Activated naive CD8-positive, alpha-beta T cell (primary cell): ENCODE data around the gene TSC2.

Experiments
- H3K27ac Mint-ChIP-seq: one replicate; pipeline ENCODE4 v1.8.0; 2021; ENCODE audit warnings: mixed read lengths
- H3K27me3 Mint-ChIP-seq: one replicate; pipeline ENCODE4 v1.8.0; 2021; ENCODE audit warnings: mixed read lengths
- H3K36me3 Mint-ChIP-seq: one replicate; pipeline ENCODE4 v1.8.0; 2021; ENCODE audit warnings: mixed read lengths
- H3K4me1 Mint-ChIP-seq: one replicate; pipeline ENCODE4 v1.8.0; 2021; ENCODE audit warnings: low read depth, mixed read lengths
- H3K4me3 Mint-ChIP-seq: one replicate; pipeline ENCODE4 v1.8.0; 2021; ENCODE audit warnings: mild to moderate bottlenecking, mixed read lengths
- H3K9me3 Mint-ChIP-seq: one replicate; pipeline ENCODE4 v1.8.0; 2021; ENCODE audit warnings: low read depth, mixed read lengths

Gene TSC2

DNA sequence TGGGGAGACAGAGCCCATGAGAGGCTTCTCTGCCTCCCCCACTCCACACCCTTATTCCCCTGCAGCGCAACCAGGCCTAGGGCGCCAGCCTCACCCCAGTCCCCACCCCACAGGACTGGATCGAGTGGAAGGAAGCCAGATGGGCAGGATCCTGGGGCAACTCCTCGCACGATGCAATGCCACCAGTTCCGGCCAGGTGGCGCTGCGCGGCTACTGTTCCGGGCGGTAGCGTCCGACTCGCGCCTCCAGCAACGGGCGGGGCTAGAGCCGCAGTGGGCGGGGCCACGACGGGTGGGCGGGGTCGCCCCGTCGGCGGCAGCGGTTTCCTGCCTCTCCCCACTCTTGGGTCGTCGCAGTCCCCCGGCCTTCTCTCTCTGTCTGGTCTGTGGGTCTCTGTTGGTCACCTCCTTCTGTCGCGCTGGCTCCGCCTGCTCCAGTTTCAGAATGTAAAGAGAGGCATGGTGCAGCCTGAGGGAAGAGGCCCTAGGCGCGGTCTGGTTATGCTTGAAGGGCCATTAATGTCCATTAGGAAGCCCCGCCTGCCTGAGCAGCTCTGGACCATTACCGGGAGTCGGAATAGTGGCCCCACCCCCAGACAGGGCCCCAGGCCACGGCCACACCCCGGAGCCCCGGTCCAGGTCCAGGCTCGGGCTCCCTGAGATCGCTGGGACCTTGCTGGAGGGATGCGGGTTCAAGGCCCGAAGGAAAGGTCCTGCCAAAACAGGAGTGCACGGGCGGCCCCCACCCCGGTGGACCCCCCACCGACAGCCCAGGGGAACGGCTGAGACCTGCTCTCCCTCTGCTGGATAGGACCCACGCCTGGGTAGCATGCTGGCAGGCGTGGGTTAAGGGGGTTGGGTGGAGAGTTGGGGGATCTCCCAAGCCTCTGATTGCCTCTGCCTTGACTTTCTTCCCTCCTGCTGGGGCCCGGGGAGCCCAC is 24.4 kb upstream of the TSC2 start:
- H3K4me3 Mint-ChIP-seq: peak overlapping the region; percentile 67
- peaks cover 4% of the 10 kb centered on the region for H3K27me3 Mint-ChIP-seq
- peaks cover 24% of the 10 kb centered on the region for H3K4me1 Mint-ChIP-seq
- no peak overlapping the region for H3K27ac Mint-ChIP-seq
- H3K9me3 Mint-ChIP-seq: no peaks in the 10 kb centered on the region
- H3K36me3 Mint-ChIP-seq: no peaks in the 10 kb centered on the region

DNA sequence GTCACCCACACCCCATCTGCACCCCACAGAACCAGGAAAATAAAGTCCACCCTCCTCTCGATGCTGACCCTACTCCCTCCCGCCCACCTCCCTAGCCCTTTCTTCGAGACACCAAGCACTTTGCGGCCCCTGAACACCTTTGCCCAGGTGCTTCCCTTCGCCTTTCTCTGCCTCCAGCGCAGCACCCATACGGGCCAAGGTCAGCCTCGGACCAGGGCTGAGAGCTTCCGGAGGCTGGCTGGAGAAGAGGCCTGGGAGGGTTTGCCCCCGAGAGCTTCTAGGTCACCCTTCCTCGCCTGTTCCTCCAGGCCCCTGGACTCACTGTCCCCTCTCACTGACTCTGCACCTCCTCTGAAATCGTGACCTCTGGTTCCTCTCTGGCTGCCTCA is 23.8 kb upstream of the TSC2 start:
- Mint-ChIP-seq H3K36me3 (no peaks in the 10 kb centered on the region), H3K27ac (no peak overlapping the region), H3K27me3 (peaks cover 4% of the 10 kb centered on the region), H3K9me3 (no peaks in the 10 kb centered on the region), H3K4me1 (peaks cover 22% of the 10 kb centered on the region), H3K4me3 (peak overlapping the region; percentile 13)

DNA sequence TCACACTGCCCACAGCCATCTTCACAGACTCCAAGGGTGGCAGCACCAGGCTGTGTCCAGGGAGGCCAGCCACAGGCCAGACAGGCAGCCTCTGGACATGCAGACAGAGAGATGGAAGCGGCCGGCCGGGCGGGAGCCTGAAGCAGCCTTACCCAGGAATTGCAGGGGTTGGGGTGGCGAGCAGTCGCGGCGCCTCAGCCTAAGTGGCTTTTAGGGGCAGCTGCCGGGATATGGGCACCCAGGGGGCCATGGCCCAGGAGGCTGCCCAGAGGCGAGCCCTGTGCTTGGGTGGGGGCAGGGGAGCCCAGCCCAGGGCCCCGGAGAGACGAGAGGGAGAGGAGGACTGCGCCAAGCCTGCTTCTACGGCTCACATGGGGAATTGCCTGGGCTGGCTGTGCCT is 22.5 kb upstream of the TSC2 start:
- no peak overlapping the region for H3K27ac Mint-ChIP-seq
- H3K36me3 Mint-ChIP-seq: no peaks in the 10 kb centered on the region
- H3K9me3 Mint-ChIP-seq: no peaks in the 10 kb centered on the region
- H3K27me3 Mint-ChIP-seq: peaks cover 4% of the 10 kb centered on the region
- H3K4me1 Mint-ChIP-seq: peaks cover 22% of the 10 kb centered on the region
- no peak overlapping the region for H3K4me3 Mint-ChIP-seq

DNA sequence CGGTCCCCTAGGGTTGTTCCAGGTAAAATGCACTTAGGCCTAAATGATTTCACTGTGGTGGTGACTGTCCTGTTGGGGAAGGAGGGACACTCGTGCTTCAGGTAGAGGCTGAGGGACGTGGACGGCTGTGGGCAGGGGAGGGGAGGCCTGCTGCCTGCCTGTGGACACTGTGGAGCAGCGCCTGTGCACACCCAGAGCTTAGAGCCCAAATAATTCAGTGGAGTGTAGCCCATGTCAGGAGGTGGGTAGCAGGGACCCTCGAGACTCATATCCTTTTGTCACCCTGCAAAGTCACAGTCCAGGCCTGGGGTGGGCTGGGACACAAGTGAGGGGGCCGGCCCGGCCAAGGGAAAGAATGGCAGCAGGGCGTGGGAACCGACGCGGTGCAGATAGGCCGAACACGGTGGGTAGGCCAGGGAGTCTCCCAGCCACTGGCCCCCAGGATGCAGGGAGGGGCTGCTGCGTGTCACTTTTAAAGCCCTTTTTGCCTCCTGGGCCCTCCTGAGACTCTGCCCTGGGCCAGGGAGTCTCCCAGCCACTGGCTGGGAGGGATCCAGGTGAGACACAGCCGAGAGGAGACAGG is 21.8 kb upstream of the TSC2 start:
- Mint-ChIP-seq H3K27ac (no peak overlapping the region), H3K36me3 (no peaks in the 10 kb centered on the region), H3K9me3 (no peaks in the 10 kb centered on the region), H3K4me1 (peaks cover 19% of the 10 kb centered on the region), H3K4me3 (peak overlapping the region; percentile 44), H3K27me3 (peaks cover 4% of the 10 kb centered on the region)

DNA sequence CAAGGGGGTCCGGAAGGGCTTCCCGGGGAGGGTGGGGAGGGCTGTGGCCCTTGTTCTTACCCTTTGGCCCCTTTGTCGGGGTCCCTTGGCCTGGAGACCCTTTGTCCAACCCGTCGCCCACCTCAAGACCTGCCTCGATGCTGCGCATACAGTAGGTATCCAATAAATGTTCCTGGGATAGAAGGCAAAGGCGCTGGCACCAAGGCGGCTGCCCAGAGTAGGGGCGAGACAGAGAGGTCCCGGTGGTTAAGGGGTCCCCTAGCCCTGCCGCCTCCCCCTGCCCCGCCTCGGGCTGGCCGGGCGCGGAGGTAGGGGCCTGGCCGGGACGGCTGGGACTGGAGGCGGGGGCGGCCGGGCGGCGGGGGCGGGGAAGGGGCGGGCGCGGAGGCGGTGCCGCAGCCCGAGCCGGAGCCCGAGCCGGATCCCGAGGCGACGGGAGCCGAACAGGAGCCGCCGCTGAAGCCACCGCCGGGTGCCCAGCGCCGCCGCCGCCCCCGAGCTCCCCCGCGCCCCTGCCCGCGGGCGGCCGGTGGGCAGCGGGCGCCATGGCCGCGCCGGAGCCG is 21.2 kb upstream of the TSC2 start, which contains the start of gene NHERF2:
Gene NHERF2, plus strand, starts transcription at position 442 of the 563 bp plus-strand sequence. Its CDS starts 104 bp downstream, at position 546.
- Mint-ChIP-seq H3K27me3 (peaks cover 3% of the 10 kb centered on the region), H3K36me3 (no peaks in the 10 kb centered on the region), H3K4me1 (peaks cover 19% of the 10 kb centered on the region), H3K4me3 (peak within 1 kb of the TSS; percentile 78), H3K27ac (no peak within 1 kb of the TSS), H3K9me3 (no peaks in the 10 kb centered on the region)

DNA sequence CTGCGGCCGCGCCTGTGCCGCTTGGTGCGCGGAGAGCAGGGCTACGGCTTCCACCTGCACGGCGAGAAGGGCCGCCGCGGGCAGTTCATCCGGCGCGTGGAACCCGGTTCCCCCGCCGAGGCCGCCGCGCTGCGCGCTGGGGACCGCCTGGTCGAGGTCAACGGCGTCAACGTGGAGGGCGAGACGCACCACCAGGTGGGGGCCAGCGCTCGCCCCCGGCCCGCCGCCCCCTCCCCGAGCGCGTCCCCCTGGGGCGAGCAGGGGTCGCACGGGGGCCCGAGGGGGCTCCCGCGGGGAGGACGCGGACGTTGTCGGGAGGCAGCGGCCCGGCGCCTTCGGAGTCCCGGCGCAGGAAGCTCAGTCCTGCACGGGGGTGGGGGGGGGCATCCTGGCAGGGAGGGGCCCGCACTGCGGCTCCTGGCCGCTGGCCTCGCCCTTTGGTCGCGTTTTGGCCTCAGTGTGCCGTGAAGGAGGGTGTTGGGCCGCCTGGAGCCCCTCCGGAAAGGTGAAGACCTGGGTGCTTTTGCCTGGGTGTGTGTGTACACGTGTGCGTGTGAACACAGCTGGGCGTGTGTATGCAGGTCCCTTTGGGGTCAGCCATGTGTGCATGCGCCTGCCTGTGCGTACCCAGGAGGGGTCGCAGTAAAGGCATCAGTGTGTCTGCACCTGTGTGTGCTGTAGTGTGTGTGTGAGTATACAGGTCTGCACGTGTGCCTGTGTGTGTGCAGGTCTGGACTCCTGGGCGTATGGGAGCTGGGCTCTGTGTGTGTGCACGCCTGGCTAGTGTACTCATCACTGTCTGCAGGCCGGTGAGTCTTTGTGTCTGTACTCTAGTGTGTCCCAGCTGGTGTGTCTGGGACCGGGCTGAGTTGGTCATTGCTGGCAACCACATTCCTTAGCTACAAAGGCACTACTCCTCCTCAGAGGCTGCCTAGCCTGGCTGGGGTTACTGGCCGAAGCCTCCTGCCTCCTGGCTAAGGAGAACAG is 20.5 kb upstream of the TSC2 start:
- peaks cover 2% of the 10 kb centered on the region for H3K27me3 Mint-ChIP-seq
- H3K4me1 Mint-ChIP-seq: peaks cover 19% of the 10 kb centered on the region
- no peaks in the 10 kb centered on the region for H3K36me3 Mint-ChIP-seq
- no peaks in the 10 kb centered on the region for H3K9me3 Mint-ChIP-seq
- H3K4me3 Mint-ChIP-seq: peak overlapping the region; percentile 78
- H3K27ac Mint-ChIP-seq: no peak overlapping the region

DNA sequence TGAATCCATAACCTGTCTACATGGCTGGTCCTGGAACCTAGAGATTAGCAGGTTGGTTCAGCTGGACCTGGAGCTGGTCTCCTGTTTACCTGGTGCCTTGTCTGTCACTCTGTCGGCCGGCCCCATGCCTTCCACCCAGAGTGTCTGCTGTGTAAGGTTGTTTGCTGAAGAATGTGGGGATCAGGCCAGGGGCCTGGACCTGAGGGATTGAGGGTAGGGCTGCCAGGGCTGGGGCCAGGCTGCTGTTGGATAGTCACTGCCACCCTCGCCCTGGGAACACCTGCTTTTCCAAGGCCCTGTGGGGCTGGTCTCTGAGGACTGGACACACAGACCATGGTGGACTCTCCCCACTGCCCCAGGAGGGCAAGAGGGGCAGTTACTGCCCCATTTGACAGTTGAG is 19.6 kb upstream of the TSC2 start:
- no peaks in the 10 kb centered on the region for H3K27me3 Mint-ChIP-seq
- no peaks in the 10 kb centered on the region for H3K9me3 Mint-ChIP-seq
- H3K27ac Mint-ChIP-seq: no peak overlapping the region
- peak overlapping the region; percentile 78 for H3K4me3 Mint-ChIP-seq
- H3K36me3 Mint-ChIP-seq: no peaks in the 10 kb centered on the region
- H3K4me1 Mint-ChIP-seq: peaks cover 12% of the 10 kb centered on the region

DNA sequence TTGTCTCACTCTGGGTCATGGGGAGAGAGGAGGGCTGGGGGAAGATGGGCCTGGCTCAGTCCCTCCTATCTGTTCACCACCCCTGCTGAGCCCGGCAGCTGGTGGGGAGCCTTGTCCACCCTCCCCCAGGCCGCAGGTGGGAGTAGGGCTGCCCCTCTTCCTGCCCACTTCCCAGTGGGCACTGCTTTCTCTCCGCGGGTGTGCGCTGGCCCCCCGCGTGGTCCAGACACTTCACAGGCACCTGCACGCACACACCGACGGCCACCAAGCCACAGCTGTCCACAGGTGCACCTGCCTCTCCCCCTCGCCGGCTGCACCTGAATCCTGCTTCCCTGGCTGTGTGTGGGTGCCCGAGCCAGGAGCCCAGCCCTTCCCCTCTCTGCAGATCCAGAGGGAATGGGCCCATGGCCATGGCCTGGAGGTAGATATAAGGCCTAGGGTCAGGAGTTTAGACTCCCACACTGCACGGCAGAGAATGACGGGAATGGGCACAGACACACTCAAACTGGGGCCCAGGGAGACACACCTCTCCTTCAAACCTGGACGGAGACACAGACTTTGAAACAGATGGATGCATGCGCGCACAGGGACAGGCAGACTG is 19.1 kb upstream of the TSC2 start:
- Mint-ChIP-seq H3K4me1 (peaks cover 12% of the 10 kb centered on the region), H3K9me3 (no peaks in the 10 kb centered on the region), H3K27ac (no peak overlapping the region), H3K4me3 (no peak overlapping the region), H3K27me3 (no peaks in the 10 kb centered on the region), H3K36me3 (no peaks in the 10 kb centered on the region)

DNA sequence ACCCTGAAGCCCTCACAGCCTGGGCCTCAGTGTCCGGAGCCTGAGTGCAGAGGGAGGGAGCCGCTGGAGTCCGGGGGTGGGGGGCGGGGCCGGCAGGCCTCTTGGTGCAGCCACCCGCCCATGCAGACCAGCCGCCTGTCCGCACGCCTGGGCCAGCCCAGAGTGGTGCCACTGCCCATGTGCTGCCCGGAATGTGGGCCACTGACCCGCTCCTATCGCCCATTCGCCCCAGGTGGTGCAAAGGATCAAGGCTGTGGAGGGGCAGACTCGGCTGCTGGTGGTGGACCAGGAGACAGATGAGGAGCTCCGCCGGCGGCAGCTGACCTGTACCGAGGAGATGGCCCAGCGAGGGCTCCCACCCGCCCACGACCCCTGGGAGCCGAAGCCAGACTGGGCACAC is 18.4 kb upstream of the TSC2 start:
- H3K36me3 Mint-ChIP-seq: no peaks in the 10 kb centered on the region
- no peaks in the 10 kb centered on the region for H3K27me3 Mint-ChIP-seq
- no peak overlapping the region for H3K4me3 Mint-ChIP-seq
- peaks cover 7% of the 10 kb centered on the region for H3K4me1 Mint-ChIP-seq
- H3K9me3 Mint-ChIP-seq: no peaks in the 10 kb centered on the region
- no peak overlapping the region for H3K27ac Mint-ChIP-seq

DNA sequence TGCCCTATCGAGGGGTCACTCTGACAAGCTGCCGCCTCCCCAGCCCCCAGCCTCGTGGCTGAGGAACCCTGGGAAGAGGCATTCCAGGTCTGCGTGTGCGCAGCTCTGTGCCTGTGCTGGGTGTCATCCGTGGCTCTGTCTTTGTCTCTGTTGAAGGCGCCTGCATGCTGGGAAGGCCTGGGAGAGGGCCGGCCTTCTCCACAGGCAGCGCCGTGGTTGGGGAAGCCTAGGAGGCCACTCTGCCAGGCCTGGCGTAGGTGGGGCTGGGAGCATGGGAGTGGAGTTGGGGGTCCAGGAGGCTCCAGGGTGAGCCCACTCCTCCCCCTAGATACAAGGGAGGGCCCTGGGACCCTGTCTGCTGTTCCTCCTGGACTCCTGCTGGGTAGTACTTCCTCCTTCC is 17.7 kb upstream of the TSC2 start:
- Mint-ChIP-seq H3K36me3 (no peaks in the 10 kb centered on the region), H3K27me3 (no peaks in the 10 kb centered on the region), H3K4me3 (no peak overlapping the region), H3K9me3 (no peaks in the 10 kb centered on the region), H3K27ac (no peak overlapping the region), H3K4me1 (peaks cover 7% of the 10 kb centered on the region)

DNA sequence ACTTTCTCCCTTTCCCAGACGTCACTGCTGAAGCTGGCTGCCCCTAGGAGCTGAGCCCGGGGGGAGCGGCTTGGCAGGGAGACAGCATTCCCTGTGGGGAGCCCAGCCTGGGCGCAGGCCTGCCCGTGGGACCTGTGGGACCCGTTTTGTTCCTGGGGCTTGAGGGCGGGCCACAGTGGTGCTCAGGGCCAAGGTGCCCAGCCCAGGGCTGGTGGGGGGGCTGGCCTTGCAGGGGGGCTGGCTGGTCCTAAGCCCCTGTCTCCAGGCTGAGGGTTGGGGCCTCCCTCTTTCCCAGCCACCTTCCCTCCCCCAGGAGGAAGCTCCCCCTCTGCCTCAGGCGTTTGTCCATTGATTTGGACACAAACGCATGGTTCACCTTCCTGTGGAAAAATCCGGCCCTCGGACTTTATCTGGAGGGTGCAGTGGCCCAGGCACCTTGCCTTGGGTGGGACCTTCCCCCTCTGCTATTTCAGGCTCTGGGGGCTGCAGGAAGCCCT is 16.7 kb upstream of the TSC2 start:
- Mint-ChIP-seq H3K27me3 (no peaks in the 10 kb centered on the region), H3K4me1 (peaks cover 4% of the 10 kb centered on the region), H3K4me3 (no peak overlapping the region), H3K9me3 (no peaks in the 10 kb centered on the region), H3K36me3 (no peaks in the 10 kb centered on the region), H3K27ac (no peak overlapping the region)

DNA sequence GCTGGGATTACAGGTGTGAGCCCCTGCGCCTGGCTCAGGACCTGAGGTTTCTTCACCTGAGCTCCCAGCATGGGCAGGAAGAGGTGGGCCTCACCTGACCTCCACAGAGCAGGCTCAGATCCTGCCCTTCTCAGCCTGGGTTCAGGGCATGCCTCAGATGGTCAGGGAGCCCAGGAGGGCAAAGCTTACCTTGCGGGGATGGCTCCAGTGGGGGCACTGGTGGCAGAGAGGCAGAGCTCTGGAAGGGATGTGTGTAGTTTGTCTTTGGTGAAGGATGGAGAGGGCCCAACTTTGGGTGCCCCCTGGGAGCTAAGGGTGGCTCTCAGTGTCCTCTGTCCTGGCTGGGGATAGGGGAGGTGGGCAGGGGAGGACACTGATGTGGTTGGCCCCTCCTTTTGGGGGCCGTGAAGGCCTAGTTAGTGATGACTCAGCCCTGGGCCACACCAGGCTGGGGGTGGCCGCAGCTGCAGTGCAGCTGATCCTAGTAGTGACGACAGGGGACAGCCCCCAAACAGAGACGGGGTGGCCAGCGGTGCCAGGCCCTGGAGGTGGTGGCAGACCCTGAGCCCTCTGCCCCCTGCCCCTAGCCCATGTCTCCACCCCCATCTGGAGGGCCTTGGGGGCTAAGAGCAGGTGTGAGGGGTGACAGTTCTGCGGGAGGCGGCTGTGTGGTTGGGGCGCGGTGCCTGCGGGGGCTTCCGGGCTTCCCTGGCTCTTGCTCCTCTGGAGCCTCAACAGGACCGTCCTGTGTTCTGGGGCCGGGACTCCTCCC is 15.3 kb upstream of the TSC2 start:
- H3K27ac Mint-ChIP-seq: no peak overlapping the region
- H3K36me3 Mint-ChIP-seq: no peaks in the 10 kb centered on the region
- H3K9me3 Mint-ChIP-seq: no peaks in the 10 kb centered on the region
- no peak overlapping the region for H3K4me3 Mint-ChIP-seq
- H3K4me1 Mint-ChIP-seq: peaks cover 3% of the 10 kb centered on the region
- H3K27me3 Mint-ChIP-seq: no peaks in the 10 kb centered on the region

DNA sequence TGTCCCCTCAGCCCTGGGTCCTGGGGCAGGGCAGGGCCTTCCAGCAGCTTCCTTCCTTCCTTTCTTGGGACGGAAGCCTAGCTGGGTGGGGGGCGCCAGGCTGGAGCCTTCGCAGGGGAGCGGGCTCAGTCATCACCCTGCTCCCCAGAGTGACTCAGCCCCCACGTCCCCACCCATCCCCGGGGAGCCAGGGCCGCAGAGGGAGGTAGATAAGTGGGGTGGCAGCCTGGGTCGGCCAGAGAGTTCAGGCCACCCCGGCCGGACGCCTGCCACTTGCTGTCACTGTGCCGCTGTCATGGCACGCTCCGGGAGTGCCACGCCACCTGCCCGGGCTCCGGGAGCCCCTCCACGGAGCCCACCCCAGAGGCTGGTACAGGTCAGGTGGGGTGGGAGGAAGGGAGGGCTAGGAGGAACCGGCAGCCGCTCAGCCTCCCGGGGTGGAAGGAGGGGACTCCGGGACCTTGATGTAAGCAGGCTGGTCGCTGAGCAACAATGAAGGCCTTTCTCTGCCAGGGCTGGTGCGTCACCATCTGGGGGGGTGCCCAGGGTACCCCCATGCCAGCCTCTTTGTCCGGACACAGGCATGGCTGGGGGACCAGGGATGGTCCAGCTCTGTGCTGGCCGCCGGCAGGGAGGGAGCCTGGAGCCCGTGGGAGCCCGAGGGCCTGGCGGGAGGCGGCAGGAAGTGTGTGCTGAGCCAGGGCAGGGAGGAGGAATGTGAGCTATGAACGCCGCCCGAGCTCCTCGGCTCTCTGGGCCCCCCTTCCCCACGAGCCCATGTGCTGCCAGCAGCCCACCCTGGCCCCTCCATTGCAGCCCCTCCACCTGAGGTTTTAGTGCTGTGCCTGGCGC is 14.5 kb upstream of the TSC2 start:
- H3K4me3 Mint-ChIP-seq: no peak overlapping the region
- no peaks in the 10 kb centered on the region for H3K4me1 Mint-ChIP-seq
- H3K36me3 Mint-ChIP-seq: no peaks in the 10 kb centered on the region
- H3K27ac Mint-ChIP-seq: no peak overlapping the region
- H3K9me3 Mint-ChIP-seq: no peaks in the 10 kb centered on the region
- H3K27me3 Mint-ChIP-seq: no peaks in the 10 kb centered on the region
